Osteoblast (primary cell): ENCODE measurements around the gene OSBPL5. TPM values are rescaled to one million over a fixed set of nuclear protein-coding genes. Genes with fewer than 3 reads are reported as not detected.
A peak's percentile ranks its signal among the peaks of the same experiment; 100 is the strongest.

Source experiments
- DNase-seq: peaks from one replicate; pipeline ENCODE4 v3.0.0; 2011; ENCODE audit warnings: low spot score, mixed read lengths; ENCODE audit not compliant: insufficient read length; ENCODE audit errors: missing footprints
- H2AFZ ChIP-seq: 2 replicates; pipeline ENCODE4 v1.6.0; 2011; ENCODE audit warnings: mild to moderate bottlenecking, low read length
- H3K27ac ChIP-seq: 2 replicates; pipeline ENCODE4 v1.5.1; 2011; ENCODE audit warnings: mild to moderate bottlenecking, low read depth, low read length, moderate library complexity
- H3K27me3 ChIP-seq: 2 replicates; pipeline ENCODE4 v1.6.0; 2012; ENCODE audit warnings: mild to moderate bottlenecking, control low read depth, inconsistent platforms, low read length, moderate library complexity; ENCODE audit not compliant: insufficient read depth
- H3K36me3 ChIP-seq: 2 replicates; pipeline ENCODE4 v1.5.1; 2011; ENCODE audit warnings: mild to moderate bottlenecking, low read length, control low read depth, moderate library complexity; ENCODE audit not compliant: insufficient read depth
- H3K4me1 ChIP-seq: 2 replicates; pipeline ENCODE4 v1.5.1; 2011; ENCODE audit warnings: mild to moderate bottlenecking, low read length, control low read depth, moderate library complexity; ENCODE audit not compliant: insufficient read depth
- H3K4me2 ChIP-seq: 2 replicates; pipeline ENCODE4 v1.6.0; 2011; ENCODE audit warnings: mild to moderate bottlenecking, low read length; ENCODE audit not compliant: insufficient read depth
- H3K4me3 ChIP-seq: fragments of 200-600 bp; sonication (generic); 3 replicates; pipeline ENCODE4 v1.5.1; 2012; ENCODE audit warnings: mild to moderate bottlenecking, low read length, inconsistent platforms; ENCODE audit not compliant: insufficient read depth
- H3K79me2 ChIP-seq: 2 replicates; pipeline ENCODE4 v1.6.0; 2012; ENCODE audit warnings: mild to moderate bottlenecking, low read length, control low read depth, inconsistent platforms; ENCODE audit not compliant: insufficient read depth
- H3K9me3 ChIP-seq: 2 replicates; pipeline ENCODE4 v1.5.1; 2011; ENCODE audit warnings: low read depth, low read length, control low read depth
- H4K20me1 ChIP-seq: 2 replicates; pipeline ENCODE4 v1.6.0; 2012; ENCODE audit warnings: mild to moderate bottlenecking, low read length, control low read depth; ENCODE audit not compliant: insufficient read depth
- CTCF ChIP-seq: IDR thresholded peaks from 2 replicates; pipeline ENCODE4 v1.5.1; 2011; ENCODE audit warnings: mild to moderate bottlenecking, low read depth, low read length, moderate library complexity; ENCODE audit errors: extremely low read depth
- total RNA-seq: library from RNA; depleted of rRNA; stranded (reverse); fragments of >200 nt; gene quantifications from 2 replicates; pipeline ENCODE4 v1.2.3, GENCODE V29; 2012

OSBPL5 gene
- total RNA-seq, 1 donor: 49.9 TPM

GRCh38 chr11:3138178-3139085, 26.7 kb downstream of the OSBPL5 start:
- Histone ChIP-seq H3K4me1 (no peaks in the 10 kb centered on the region), H4K20me1 (peaks cover 78% of the 10 kb centered on the region), H3K27ac (no peak overlapping the region), H3K9me3 (no peaks in the 10 kb centered on the region), H3K4me3 (no peak overlapping the region), H3K4me2 (no peak overlapping the region), H3K27me3 (no peaks in the 10 kb centered on the region), H2AFZ (no peak overlapping the region), H3K36me3 (no peaks in the 10 kb centered on the region), H3K79me2 (peaks cover 50% of the 10 kb centered on the region)
- DNase-seq: peak; percentile 52
- no peak for TF ChIP-seq CTCF

- H3K4me3 ChIP-seq: no peak overlapping the region
- H3K27ac ChIP-seq: no peak overlapping the region
- H3K36me3 ChIP-seq: no peaks in the 10 kb centered on the region
- no peak overlapping the region for H2AFZ ChIP-seq
- H4K20me1 ChIP-seq: peaks cover 83% of the 10 kb centered on the region
- TF ChIP-seq CTCF: no peak
- no peak overlapping the region for H3K4me2 ChIP-seq
- no peaks in the 10 kb centered on the region for H3K27me3 ChIP-seq
- H3K79me2 ChIP-seq: peaks cover 47% of the 10 kb centered on the region
- no peaks in the 10 kb centered on the region for H3K9me3 ChIP-seq
- DNase-seq: peak; percentile 82
- no peaks in the 10 kb centered on the region for H3K4me1 ChIP-seq
Observed at GRCh38 chr11:3137486-3138177, 27.5 kb downstream of the OSBPL5 start.

GRCh38 chr11:3136546-3137455, 28.3 kb downstream of the OSBPL5 start:
- H3K4me3 ChIP-seq: no peak overlapping the region
- H3K9me3 ChIP-seq: no peaks in the 10 kb centered on the region
- peak; percentile 80 for DNase-seq
- no peak overlapping the region for H3K27ac ChIP-seq
- H3K36me3 ChIP-seq: no peaks in the 10 kb centered on the region
- H2AFZ ChIP-seq: no peak overlapping the region
- no peak for TF ChIP-seq CTCF
- no peak overlapping the region for H3K4me2 ChIP-seq
- no peaks in the 10 kb centered on the region for H3K27me3 ChIP-seq
- peaks cover 82% of the 10 kb centered on the region for H4K20me1 ChIP-seq
- H3K4me1 ChIP-seq: no peaks in the 10 kb centered on the region
- peaks cover 43% of the 10 kb centered on the region for H3K79me2 ChIP-seq
